ENCODE data around the gene RTN4IP1.

DNA sequence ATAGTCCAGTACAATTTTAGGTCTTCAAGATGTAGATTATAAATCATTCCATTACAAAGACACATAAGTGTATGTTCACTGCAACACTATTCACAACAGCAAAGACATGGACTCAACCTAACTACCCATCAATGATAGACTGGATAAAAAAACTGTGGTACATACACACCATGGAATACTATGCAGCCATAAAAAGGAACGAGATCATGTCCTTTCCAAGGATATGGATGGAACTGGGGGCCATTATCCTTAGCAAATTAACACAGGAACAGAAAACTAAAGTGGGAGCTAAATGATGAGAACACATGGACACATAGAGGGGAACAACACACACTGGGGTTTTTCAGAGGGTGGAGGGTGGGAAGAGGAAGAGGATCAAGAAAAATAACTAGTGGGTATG, 6.3 kb downstream of the RTN4IP1 start:
- TF ChIP-seq, protein P1, sequence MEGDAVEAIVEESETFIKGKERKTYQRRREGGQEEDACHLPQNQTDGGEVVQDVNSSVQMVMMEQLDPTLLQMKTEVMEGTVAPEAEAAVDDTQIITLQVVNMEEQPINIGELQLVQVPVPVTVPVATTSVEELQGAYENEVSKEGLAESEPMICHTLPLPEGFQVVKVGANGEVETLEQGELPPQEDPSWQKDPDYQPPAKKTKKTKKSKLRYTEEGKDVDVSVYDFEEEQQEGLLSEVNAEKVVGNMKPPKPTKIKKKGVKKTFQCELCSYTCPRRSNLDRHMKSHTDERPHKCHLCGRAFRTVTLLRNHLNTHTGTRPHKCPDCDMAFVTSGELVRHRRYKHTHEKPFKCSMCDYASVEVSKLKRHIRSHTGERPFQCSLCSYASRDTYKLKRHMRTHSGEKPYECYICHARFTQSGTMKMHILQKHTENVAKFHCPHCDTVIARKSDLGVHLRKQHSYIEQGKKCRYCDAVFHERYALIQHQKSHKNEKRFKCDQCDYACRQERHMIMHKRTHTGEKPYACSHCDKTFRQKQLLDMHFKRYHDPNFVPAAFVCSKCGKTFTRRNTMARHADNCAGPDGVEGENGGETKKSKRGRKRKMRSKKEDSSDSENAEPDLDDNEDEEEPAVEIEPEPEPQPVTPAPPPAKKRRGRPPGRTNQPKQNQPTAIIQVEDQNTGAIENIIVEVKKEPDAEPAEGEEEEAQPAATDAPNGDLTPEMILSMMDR (IDR thresholded peaks at IDR 0.05) = no peak
- TF ChIP-seq POLR2A (IDR thresholded peaks at IDR 0.05) = no peak
